ENCODE measurements around the gene AKR7A3. TPM values are rescaled to one million over a fixed set of nuclear protein-coding genes. Genes with fewer than 3 reads are reported as not detected.

The AKR7A3 gene
- total RNA-seq, 1 experiment from 2014 or later = 1.4 TPM

- Histone ChIP-seq H3K9me3 (ENCODE audit: control insufficient read depth, insufficient read depth, low read depth, low read length) (no peaks in the 10 kb centered on the region), H3K27ac (ENCODE audit: low read length) (no peak overlapping the region), H3K36me3 (ENCODE audit: control insufficient read depth, insufficient read depth, low read length) (no peaks in the 10 kb centered on the region; the same call in 1 of the 2 replicates), H3K4me1 (ENCODE audit: control insufficient read depth, insufficient read depth, low read length) (no peaks in the 10 kb centered on the region), H3K27me3 (ENCODE audit: control insufficient read depth, insufficient read depth, low read length) (no peaks in the 10 kb centered on the region), H3K4me3 (ENCODE audit: low read depth in 2 of 2, low read length in 2 of 2) (no peak overlapping the region)
- ATAC-seq (no peak), DNase-seq (ENCODE audit: low read depth, low spot score) (no peak)
- BruUV-seq (replicated peaks) = no TSS peak
- POLR2A ChIA-PET = no interaction called here
- CTCF ChIA-PET = no interaction called here
- TF ChIP-seq POLR2AphosphoS5 (IDR thresholded peaks at IDR 0.05; ENCODE audit: low read depth, low read length) (no peak), CTCF (IDR thresholded peaks at IDR 0.05) (no peak), TCF7L2 (IDR thresholded peaks at IDR 0.05; ENCODE audit: low read depth, low read length) (no peak), SIN3A (IDR thresholded peaks at IDR 0.05; ENCODE audit: borderline replicate concordance, insufficient read depth, low read depth, low read length) (no peak), REST (IDR thresholded peaks at IDR 0.05; ENCODE audit: insufficient read depth in 1 of 2, low read depth in 2 of 2, low read length in 1 of 2) (no peak)
- intact Hi-C loops (cut with micrococcal nuclease; ENCODE audit: unreplicated experiment) (no loop called here), in situ Hi-C loops (cut with HindIII; ENCODE audit: low pct_unique_long_range_greater_than_20kb, low sequenced_read_pairs) (no loop called here)
These were observed 36.1 kb upstream of the AKR7A3 start for GRCh38 chr1:19324665-19324990.

- Histone ChIP-seq H3K9me3 (ENCODE audit: control insufficient read depth, insufficient read depth, low read depth, low read length) (no peaks in the 10 kb centered on the region), H3K4me1 (ENCODE audit: control insufficient read depth, insufficient read depth, low read length) (no peaks in the 10 kb centered on the region), H3K4me3 (ENCODE audit: low read depth in 2 of 2, low read length in 2 of 2) (no peak overlapping the region), H3K27ac (ENCODE audit: low read length) (no peak overlapping the region), H3K36me3 (ENCODE audit: control insufficient read depth, insufficient read depth, low read length) (no peaks in the 10 kb centered on the region; the same call in 1 of the 2 replicates), H3K27me3 (ENCODE audit: control insufficient read depth, insufficient read depth, low read length) (no peaks in the 10 kb centered on the region)
- CTCF ChIA-PET = no interaction called here
- BruUV-seq (replicated peaks) = no TSS peak
- ATAC-seq (no peak), DNase-seq (ENCODE audit: low read depth, low spot score) (no peak)
- in situ Hi-C loops (cut with HindIII; ENCODE audit: low pct_unique_long_range_greater_than_20kb, low sequenced_read_pairs) (no loop called here), intact Hi-C loops (cut with micrococcal nuclease; ENCODE audit: unreplicated experiment) (no loop called here)
- POLR2A ChIA-PET = no interaction called here
- TF ChIP-seq POLR2AphosphoS5 (IDR thresholded peaks at IDR 0.05; ENCODE audit: low read depth, low read length) (no peak), SIN3A (IDR thresholded peaks at IDR 0.05; ENCODE audit: borderline replicate concordance, insufficient read depth, low read depth, low read length) (no peak), TCF7L2 (IDR thresholded peaks at IDR 0.05; ENCODE audit: low read depth, low read length) (no peak), CTCF (IDR thresholded peaks at IDR 0.05) (no peak), REST (IDR thresholded peaks at IDR 0.05; ENCODE audit: insufficient read depth in 1 of 2, low read depth in 2 of 2, low read length in 1 of 2) (no peak)
These were observed 35.6 kb upstream of the AKR7A3 start for GRCh38 chr1:19323987-19324664.
